ENCODE data around the gene DNHD1. TPM values are rescaled to one million over a fixed set of nuclear protein-coding genes. Genes with fewer than 3 reads are reported as not detected.

The DNHD1 gene
- total and polyA plus RNA-seq, 2 of the 13 experiments (the other 11 are each of a cell fraction or from before 2014, with no cell fraction given): 2.7 to 9.3 TPM

DNA sequence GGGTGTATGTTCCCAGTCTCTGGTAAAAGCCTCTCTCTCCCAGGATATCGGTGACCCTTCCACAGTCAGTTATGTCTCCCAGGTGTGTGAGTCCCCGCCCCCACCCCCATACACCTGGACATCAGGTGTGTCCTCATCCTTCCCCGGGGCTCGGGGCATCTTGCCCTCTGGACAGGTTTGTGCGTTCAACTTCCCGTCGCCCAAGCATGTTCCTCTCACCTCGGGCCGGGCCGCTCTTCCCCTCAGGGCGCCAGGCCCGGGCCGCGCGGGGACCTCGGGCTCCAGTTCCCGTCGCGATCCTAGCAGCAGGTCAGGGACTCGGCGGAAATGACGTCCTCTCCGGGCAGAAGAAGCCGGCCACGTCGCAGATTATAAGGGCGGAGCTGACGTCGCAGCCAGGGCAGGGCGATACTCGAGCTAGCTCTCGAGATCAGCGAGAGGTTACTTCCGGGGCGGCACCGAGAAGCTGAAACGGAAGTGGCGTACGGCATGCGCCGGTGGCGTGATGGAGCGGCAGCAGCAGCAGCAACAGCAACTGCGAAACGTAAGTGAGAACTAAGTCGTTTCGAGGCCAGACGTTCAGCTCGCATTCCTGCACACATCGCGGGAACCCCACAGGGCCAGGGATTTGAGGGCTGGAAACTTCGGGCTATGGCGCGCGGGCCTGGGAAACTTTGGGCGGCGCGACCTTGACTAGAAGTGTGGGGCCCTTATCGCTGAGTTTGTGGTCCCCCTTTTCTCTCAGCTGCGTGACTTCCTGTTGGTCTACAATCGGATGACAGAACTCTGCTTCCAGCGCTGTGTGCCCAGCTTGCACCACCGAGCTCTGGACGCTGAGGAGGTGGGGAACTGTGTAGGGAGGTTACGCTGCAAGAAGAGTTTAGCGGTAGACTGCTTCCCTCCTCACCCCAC is 15.8 kb upstream of the DNHD1 start, which contains the start of the genes ARFIP2 and TIMM10B (continued):
- TF ChIP-seq, protein P1, sequence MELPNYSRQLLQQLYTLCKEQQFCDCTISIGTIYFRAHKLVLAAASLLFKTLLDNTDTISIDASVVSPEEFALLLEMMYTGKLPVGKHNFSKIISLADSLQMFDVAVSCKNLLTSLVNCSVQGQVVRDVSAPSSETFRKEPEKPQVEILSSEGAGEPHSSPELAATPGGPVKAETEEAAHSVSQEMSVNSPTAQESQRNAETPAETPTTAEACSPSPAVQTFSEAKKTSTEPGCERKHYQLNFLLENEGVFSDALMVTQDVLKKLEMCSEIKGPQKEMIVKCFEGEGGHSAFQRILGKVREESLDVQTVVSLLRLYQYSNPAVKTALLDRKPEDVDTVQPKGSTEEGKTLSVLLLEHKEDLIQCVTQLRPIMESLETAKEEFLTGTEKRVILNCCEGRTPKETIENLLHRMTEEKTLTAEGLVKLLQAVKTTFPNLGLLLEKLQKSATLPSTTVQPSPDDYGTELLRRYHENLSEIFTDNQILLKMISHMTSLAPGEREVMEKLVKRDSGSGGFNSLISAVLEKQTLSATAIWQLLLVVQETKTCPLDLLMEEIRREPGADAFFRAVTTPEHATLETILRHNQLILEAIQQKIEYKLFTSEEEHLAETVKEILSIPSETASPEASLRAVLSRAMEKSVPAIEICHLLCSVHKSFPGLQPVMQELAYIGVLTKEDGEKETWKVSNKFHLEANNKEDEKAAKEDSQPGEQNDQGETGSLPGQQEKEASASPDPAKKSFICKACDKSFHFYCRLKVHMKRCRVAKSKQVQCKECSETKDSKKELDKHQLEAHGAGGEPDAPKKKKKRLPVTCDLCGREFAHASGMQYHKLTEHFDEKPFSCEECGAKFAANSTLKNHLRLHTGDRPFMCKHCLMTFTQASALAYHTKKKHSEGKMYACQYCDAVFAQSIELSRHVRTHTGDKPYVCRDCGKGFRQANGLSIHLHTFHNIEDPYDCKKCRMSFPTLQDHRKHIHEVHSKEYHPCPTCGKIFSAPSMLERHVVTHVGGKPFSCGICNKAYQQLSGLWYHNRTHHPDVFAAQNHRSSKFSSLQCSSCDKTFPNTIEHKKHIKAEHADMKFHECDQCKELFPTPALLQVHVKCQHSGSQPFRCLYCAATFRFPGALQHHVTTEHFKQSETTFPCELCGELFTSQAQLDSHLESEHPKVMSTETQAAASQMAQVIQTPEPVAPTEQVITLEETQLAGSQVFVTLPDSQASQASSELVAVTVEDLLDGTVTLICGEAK (IDR thresholded peaks at IDR 0.05): peak; percentile 88
- TF ChIP-seq, protein P1 (CRISPR knock-in tag; IDR thresholded peaks at IDR 0.05): peak; percentile 52
- TF ChIP-seq, protein P2, sequence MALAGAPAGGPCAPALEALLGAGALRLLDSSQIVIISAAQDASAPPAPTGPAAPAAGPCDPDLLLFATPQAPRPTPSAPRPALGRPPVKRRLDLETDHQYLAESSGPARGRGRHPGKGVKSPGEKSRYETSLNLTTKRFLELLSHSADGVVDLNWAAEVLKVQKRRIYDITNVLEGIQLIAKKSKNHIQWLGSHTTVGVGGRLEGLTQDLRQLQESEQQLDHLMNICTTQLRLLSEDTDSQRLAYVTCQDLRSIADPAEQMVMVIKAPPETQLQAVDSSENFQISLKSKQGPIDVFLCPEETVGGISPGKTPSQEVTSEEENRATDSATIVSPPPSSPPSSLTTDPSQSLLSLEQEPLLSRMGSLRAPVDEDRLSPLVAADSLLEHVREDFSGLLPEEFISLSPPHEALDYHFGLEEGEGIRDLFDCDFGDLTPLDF (CRISPR knock-in tag; IDR thresholded peaks at IDR 0.05): 0 out of 2 replicates have a peak, but pooled peaks have one; percentile 23
- TF ChIP-seq ZNF644 (CRISPR knock-in tag; IDR thresholded peaks at IDR 0.05; ENCODE audit: low read depth): no peak
- TF ChIP-seq, protein P3, sequence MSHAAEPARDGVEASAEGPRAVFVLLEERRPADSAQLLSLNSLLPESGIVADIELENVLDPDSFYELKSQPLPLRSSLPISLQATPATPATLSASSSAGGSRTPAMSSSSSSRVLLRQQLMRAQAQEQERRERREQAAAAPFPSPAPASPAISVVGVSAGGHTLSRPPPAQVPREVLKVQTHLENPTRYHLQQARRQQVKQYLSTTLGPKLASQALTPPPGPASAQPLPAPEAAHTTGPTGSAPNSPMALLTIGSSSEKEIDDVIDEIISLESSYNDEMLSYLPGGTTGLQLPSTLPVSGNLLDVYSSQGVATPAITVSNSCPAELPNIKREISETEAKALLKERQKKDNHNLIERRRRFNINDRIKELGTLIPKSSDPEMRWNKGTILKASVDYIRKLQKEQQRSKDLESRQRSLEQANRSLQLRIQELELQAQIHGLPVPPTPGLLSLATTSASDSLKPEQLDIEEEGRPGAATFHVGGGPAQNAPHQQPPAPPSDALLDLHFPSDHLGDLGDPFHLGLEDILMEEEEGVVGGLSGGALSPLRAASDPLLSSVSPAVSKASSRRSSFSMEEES (CRISPR knock-in tag; IDR thresholded peaks at IDR 0.05): peak; percentile 84
- TF ChIP-seq ZNF878 (CRISPR knock-in tag; IDR thresholded peaks at IDR 0.05): no peak
- TF ChIP-seq ZNF605 (CRISPR knock-in tag; IDR thresholded peaks at IDR 0.05): peak; percentile 43; the same call in 1 of the 2 replicates
- TF ChIP-seq, protein P4, sequence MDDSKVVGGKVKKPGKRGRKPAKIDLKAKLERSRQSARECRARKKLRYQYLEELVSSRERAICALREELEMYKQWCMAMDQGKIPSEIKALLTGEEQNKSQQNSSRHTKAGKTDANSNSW (CRISPR knock-in tag; IDR thresholded peaks at IDR 0.05; ENCODE audit: borderline replicate concordance): 0 out of 2 replicates have a peak, but pooled peaks have one; percentile 85
- TF ChIP-seq HNRNPLL (IDR thresholded peaks at IDR 0.05; ENCODE audit: low read depth, low read length, poor library complexity, severe bottlenecking): peak; percentile 99
- TF ChIP-seq STAT5B (CRISPR knock-in tag; IDR thresholded peaks at IDR 0.05): no peak
- peak; percentile 92 for TF ChIP-seq PHF20 (CRISPR knock-in tag; IDR thresholded peaks at IDR 0.05)
- no peak for TF ChIP-seq ZFYVE20 (CRISPR knock-in tag; IDR thresholded peaks at IDR 0.05; ENCODE audit: borderline replicate concordance, low read depth)
- TF ChIP-seq CEBPB (IDR thresholded peaks at IDR 0.05; ENCODE audit: borderline replicate concordance, low read depth, low read length): no peak
- TF ChIP-seq WIZ (CRISPR knock-in tag; IDR thresholded peaks at IDR 0.05): 0 out of 2 replicates have a peak, but pooled peaks have one; percentile 39
- peak; percentile 30; the same call in 1 of the 2 replicates for TF ChIP-seq ZNF83 (CRISPR knock-in tag; IDR thresholded peaks at IDR 0.05; ENCODE audit: borderline replicate concordance)
- peak; percentile 78; the same call in 1 of the 2 replicates for TF ChIP-seq SNAI1 (CRISPR knock-in tag; IDR thresholded peaks at IDR 0.05; ENCODE audit: borderline replicate concordance)
- TF ChIP-seq CBX1 (IDR thresholded peaks at IDR 0.05; ENCODE audit: low read depth): peak; percentile 44

Measured in HepG2 (cell line).